Renal pelvis (tissue), 4 donors: ENCODE data around the gene ZNF638. TPM values are rescaled to one million over a fixed set of nuclear protein-coding genes. Genes with fewer than 3 reads are reported as not detected.
"Not testable (repeated sequence)": the region's sequence is repeated elsewhere in the genome, so short reads cannot be mapped to it uniquely, and the experiment has no call there.

Experiments used
- DNase-seq: peaks from one replicate; pipeline ENCODE4 v3.0.0-alpha.2; 2013
- polyA plus RNA-seq, 3 donors: library from polyadenylated mRNA; unstranded; fragments of 120-200 nt; gene quantifications; one replicate each; pipeline ENCODE4 v1.2.1, GENCODE V29; 2013; ENCODE audit not compliant: insufficient read length in 3 of 3

The ZNF638 gene
- polyA plus RNA-seq, 3 donors: 186 to 247 (median 195) TPM

- no peak for DNase-seq
Measured at GRCh38 chr2:71327916-71328315, 3.7 kb upstream of the ZNF638 start.

GRCh38 chr2:71330155-71330554, 1.4 kb upstream of the ZNF638 start:
- DNase-seq: no peak

GRCh38 chr2:71330585-71331330, 824 bp upstream of the ZNF638 start:
- DNase-seq: no peak

- DNase-seq: not testable (repeated sequence)
Measured at GRCh38 chr2:71331331-71331580, 326 bp upstream of the ZNF638 start.

- no peak for DNase-seq
Measured at GRCh38 chr2:71332435-71332796, 834 bp downstream of the ZNF638 start.

GRCh38 chr2:71333619-71334018, 2.0 kb downstream of the ZNF638 start:
- no peak for DNase-seq

- no peak for DNase-seq
Measured at GRCh38 chr2:71336384-71336783, 4.8 kb downstream of the ZNF638 start.

- DNase-seq: no peak
Measured at GRCh38 chr2:71336802-71337201, 5.2 kb downstream of the ZNF638 start.

- no peak for DNase-seq
Measured at GRCh38 chr2:71337776-71338175, 6.2 kb downstream of the ZNF638 start.

- no peak for DNase-seq
Measured at GRCh38 chr2:71339685-71340084, 8.1 kb downstream of the ZNF638 start.

- no peak for DNase-seq
Measured at GRCh38 chr2:71340176-71340575, 8.6 kb downstream of the ZNF638 start.

- DNase-seq: no peak
Measured at GRCh38 chr2:71341645-71342044, 10.1 kb downstream of the ZNF638 start.

GRCh38 chr2:71346065-71346464, 14.5 kb downstream of the ZNF638 start:
- DNase-seq: no peak

- peak; percentile 21 for DNase-seq
Measured at GRCh38 chr2:71347517-71347916, 15.9 kb downstream of the ZNF638 start.

GRCh38 chr2:71348302-71348701, 16.7 kb downstream of the ZNF638 start:
- peak; percentile 67 for DNase-seq

- no peak for DNase-seq
Measured at GRCh38 chr2:71353248-71353647, 21.7 kb downstream of the ZNF638 start.

GRCh38 chr2:71358931-71359671, 27.5 kb downstream of the ZNF638 start:
- no peak for DNase-seq

GRCh38 chr2:71360434-71360975, 28.9 kb downstream of the ZNF638 start:
- DNase-seq: no peak

GRCh38 chr2:71361631-71362030, 30.0 kb downstream of the ZNF638 start:
- DNase-seq: no peak

- no peak for DNase-seq
Measured at GRCh38 chr2:71362447-71362846, 30.9 kb downstream of the ZNF638 start.

- DNase-seq: no peak
Measured at GRCh38 chr2:71370015-71370414, 38.4 kb downstream of the ZNF638 start.

- DNase-seq: no peak
Measured at GRCh38 chr2:71372042-71372441, 40.5 kb downstream of the ZNF638 start.

GRCh38 chr2:71379086-71379485, 47.5 kb downstream of the ZNF638 start:
- DNase-seq: no peak

- no peak for DNase-seq
Measured at GRCh38 chr2:71380665-71381064, 49.1 kb downstream of the ZNF638 start.
